Measurements from ENCODE around the gene PHOX2A. TPM values are rescaled to one million over a fixed set of nuclear protein-coding genes. Genes with fewer than 3 reads are reported as not detected.

PHOX2A gene
- total and polyA plus RNA-seq, 2 of the 13 experiments (the other 11 are each of a cell fraction or from before 2014, with no cell fraction given), result not detected

- intact Hi-C loops (cut with micrococcal nuclease; ENCODE audit: unreplicated experiment) (loop anchor here (2.0 kb wide), 1 partner anchor 15 kb away; the partner anchor contains the start of gene INPPL1), in situ Hi-C loops (cut with HindIII; ENCODE audit: extremely low pct_ligation_motif_present, low pct_unique_long_range_greater_than_20kb) (no loop called here)
- no peaks in the 10 kb centered on the region for H3K9me3 ChIP-seq (ENCODE audit: low read length)
- H3K79me2 ChIP-seq (ENCODE audit: insufficient read depth, low read length), result no peaks in the 10 kb centered on the region
- peak overlapping the region; percentile 48 for H3K4me2 ChIP-seq (ENCODE audit: low read depth, low read length)
- 0 out of 2 replicates have a peak overlapping the region, but pooled peaks have one; percentile 15 for H3K9ac ChIP-seq (ENCODE audit: insufficient read depth, low read depth, low read length)
- no peak for FAIRE-seq
- H4K20me1 ChIP-seq (ENCODE audit: insufficient read depth, low read length), result no peaks in the 10 kb centered on the region
- WGBS (ENCODE audit: low lambda C conversion rate), result 35% methylated on average over 19 of the region's 69 CpGs
- no peak overlapping the region for H3K27ac ChIP-seq (ENCODE audit: extremely low read length, insufficient read depth, low read length)
- DNase-seq (ENCODE audit: low spot score), result no peak
- peaks cover 6 to 42% of the 10 kb centered on the region in 2 experiments; a peak in 4 of 5 replicates for H3K27me3 ChIP-seq (ENCODE audit: control insufficient read depth in 1 of 2, insufficient read depth in 2 of 2, low read length in 2 of 2)
- ChIA-PET POLR2A (no interaction called here), CTCF (ENCODE audit: low intra/inter-chr PET ratio, low total read pairs) (no interaction called here)
- H3K4me3 ChIP-seq (replicated peaks in 1 of 3; ENCODE audit: insufficient read depth in 1 of 3, low read depth in 2 of 3, low read length in 3 of 3), result peak overlapping the region in 1 of 3 experiments; percentile 45; a peak in 2 of 6 replicates
- H3K4me1 ChIP-seq (ENCODE audit: insufficient read depth, low read length), result peaks cover 17% of the 10 kb centered on the region
- peak; percentile 57 for ATAC-seq
- no peak overlapping the region for H2AFZ ChIP-seq (ENCODE audit: low read length)
- no TSS peak for BruUV-seq (replicated peaks)
- H3K36me3 ChIP-seq (replicated peaks in 1 of 2; ENCODE audit: control insufficient read depth in 1 of 2, insufficient read depth in 2 of 2, low read length in 2 of 2), result peaks cover 5 to 7% of the 10 kb centered on the region in 2 experiments; a peak in 3 of 5 replicates
- TF ChIP-seq MTA3 (CRISPR knock-in tag; IDR thresholded peaks at IDR 0.05) (no peak), ZFY (CRISPR knock-in tag; IDR thresholded peaks at IDR 0.05) (0 out of 2 replicates have a peak, but pooled peaks have one; percentile 28), AGO2 (optimal IDR thresholded peaks at IDR 0.05; ENCODE audit: low read depth, low read length) (peak; percentile 15), SNAPC4 (CRISPR knock-in tag; IDR thresholded peaks at IDR 0.05) (no peak), MIER3 (CRISPR knock-in tag; IDR thresholded peaks at IDR 0.05; ENCODE audit: borderline replicate concordance) (no peak), ZNF563 (CRISPR knock-in tag; IDR thresholded peaks at IDR 0.05) (peak; percentile 53; the same call in 1 of the 2 replicates), ARID4A (CRISPR knock-in tag; IDR thresholded peaks at IDR 0.05; ENCODE audit: borderline replicate concordance) (peak; percentile 19; the same call in 1 of the 2 replicates), THAP9 (CRISPR knock-in tag; IDR thresholded peaks at IDR 0.05; ENCODE audit: borderline replicate concordance) (no peak), MAX (IDR thresholded peaks at IDR 0.05) (peak; percentile 84), ZNF773 (CRISPR knock-in tag; IDR thresholded peaks at IDR 0.05; ENCODE audit: borderline replicate concordance) (0 out of 2 replicates have a peak, but pooled peaks have one; percentile 39)
Observed at GRCh38 chr11:72239849-72240460, 4.0 kb downstream of the PHOX2A start.
